Thyroid gland (tissue), 4 donors: ENCODE results near the gene PALM3.

Experiments
- POLR2A ChIP-seq, 2 donors: fragments of 450-650 bp; IDR thresholded peaks; one replicate each; pipeline ENCODE4 v1.6.1; 2017; ENCODE audit warnings: antibody characterized with exemption in 2 of 2, mild to moderate bottlenecking in 2 of 2, moderate library complexity in 1 of 2
- TF ChIP-seq, protein P1 (sequence below), 6 experiments: fragments of 200-600 bp in 3 of 6; fragments of 450-650 bp in 3 of 6; sonication (generic) in 3 of 6; IDR thresholded peaks; one replicate each; pipeline ENCODE4 v1.5.1; 2016 to 2019; ENCODE audit warnings: antibody characterized with exemption in 6 of 6, mild to moderate bottlenecking in 2 of 6, inconsistent platforms in 1 of 6, moderate library complexity in 1 of 6

DNA sequence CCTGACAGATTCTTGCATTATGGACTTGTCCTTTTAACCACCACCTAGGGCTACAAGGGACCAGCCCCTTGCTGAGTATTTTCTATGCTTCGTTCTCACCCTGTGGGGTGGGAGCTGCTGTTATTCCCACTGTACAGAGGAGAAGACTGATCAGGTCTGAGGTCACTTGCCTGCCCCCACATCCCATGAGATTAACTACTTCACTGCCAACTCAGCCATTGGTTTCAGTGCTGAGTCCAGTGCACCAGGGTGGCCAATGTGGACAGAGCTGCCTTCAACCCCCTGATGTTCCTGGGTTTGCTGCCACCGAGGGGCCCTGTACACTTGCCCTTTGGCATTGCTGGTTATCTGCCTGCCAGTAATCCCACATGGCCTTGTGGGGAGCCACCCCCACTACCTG is 48.8 kb upstream of the PALM3 start:
- no peak for TF ChIP-seq POLR2A (IDR thresholded peaks at IDR 0.05)
- TF ChIP-seq, protein P1, sequence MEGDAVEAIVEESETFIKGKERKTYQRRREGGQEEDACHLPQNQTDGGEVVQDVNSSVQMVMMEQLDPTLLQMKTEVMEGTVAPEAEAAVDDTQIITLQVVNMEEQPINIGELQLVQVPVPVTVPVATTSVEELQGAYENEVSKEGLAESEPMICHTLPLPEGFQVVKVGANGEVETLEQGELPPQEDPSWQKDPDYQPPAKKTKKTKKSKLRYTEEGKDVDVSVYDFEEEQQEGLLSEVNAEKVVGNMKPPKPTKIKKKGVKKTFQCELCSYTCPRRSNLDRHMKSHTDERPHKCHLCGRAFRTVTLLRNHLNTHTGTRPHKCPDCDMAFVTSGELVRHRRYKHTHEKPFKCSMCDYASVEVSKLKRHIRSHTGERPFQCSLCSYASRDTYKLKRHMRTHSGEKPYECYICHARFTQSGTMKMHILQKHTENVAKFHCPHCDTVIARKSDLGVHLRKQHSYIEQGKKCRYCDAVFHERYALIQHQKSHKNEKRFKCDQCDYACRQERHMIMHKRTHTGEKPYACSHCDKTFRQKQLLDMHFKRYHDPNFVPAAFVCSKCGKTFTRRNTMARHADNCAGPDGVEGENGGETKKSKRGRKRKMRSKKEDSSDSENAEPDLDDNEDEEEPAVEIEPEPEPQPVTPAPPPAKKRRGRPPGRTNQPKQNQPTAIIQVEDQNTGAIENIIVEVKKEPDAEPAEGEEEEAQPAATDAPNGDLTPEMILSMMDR (IDR thresholded peaks at IDR 0.05): no peak
